SU-DHL-6 (cell line): ENCODE measurements around the gene USP7.

Experiments used
- H2AFZ ChIP-seq: fragments of 200-600 bp; sonication (generic); 2 replicates; pipeline ENCODE4 v1.6.1; 2014; ENCODE audit warnings: low read depth, mild to moderate bottlenecking, moderate library complexity, mixed read lengths, antibody characterized with exemption, low read length; ENCODE audit not compliant: severe bottlenecking
- H3F3A ChIP-seq: fragments of 200-600 bp; shearing (Covaris generic); 2 replicates; pipeline ENCODE4 v1.6.0; 2016; ENCODE audit warnings: antibody characterized with exemption, mild to moderate bottlenecking; ENCODE audit not compliant: insufficient read depth
- H3K27ac ChIP-seq: fragments of 200-600 bp; sonication (generic); 2 replicates; pipeline ENCODE4 v1.5.1; 2016; ENCODE audit warnings: low read depth, mild to moderate bottlenecking, low read length, moderate library complexity, mixed read lengths
- H3K27me3 ChIP-seq: fragments of 200-600 bp; sonication (generic), shearing (Covaris generic); 2 replicates; pipeline ENCODE4 v1.6.0; 2014; ENCODE audit warnings: mild to moderate bottlenecking, low read length
- H3K36me3 ChIP-seq: fragments of 200-600 bp; sonication (generic); 2 replicates; pipeline ENCODE4 v1.6.1; 2014; ENCODE audit warnings: mild to moderate bottlenecking, low read length, mixed read lengths
- H3K4me2 ChIP-seq: fragments of 300-600, 200-600 bp; shearing (Covaris generic), sonication (generic); 2 replicates; pipeline ENCODE4 v1.6.0; 2014; ENCODE audit warnings: low read length, low read depth, mild to moderate bottlenecking; ENCODE audit not compliant: poor library complexity, severe bottlenecking
- H3K4me3 ChIP-seq: fragments of 200-600 bp; sonication (generic); 2 replicates; pipeline ENCODE4 v1.5.1; 2014; ENCODE audit warnings: antibody characterized with exemption, low read length, mild to moderate bottlenecking, mixed read lengths; ENCODE audit not compliant: insufficient read depth, poor library complexity, severe bottlenecking
- H3K79me2 ChIP-seq: fragments of 200-600 bp; sonication (generic); 2 replicates; pipeline ENCODE4 v1.6.1; 2014; ENCODE audit warnings: mild to moderate bottlenecking, low read length, moderate library complexity; ENCODE audit not compliant: insufficient read depth
- H3K9ac ChIP-seq: fragments of 200-600 bp; sonication (generic); 2 replicates; pipeline ENCODE4 v1.7.0; 2014; ENCODE audit warnings: mild to moderate bottlenecking, low read length
- H3K9me2 ChIP-seq: fragments of 200-600 bp; sonication (generic); replicated peaks from 2 replicates; pipeline ENCODE4 v1.6.1; 2014; ENCODE audit warnings: low read length; ENCODE audit not compliant: insufficient read depth
- H3K9me3 ChIP-seq: fragments of 200-600 bp; sonication (generic); 2 replicates; pipeline ENCODE4 v1.6.1; 2014; ENCODE audit warnings: low read length, mixed read lengths; ENCODE audit not compliant: insufficient read depth
- H4K20me1 ChIP-seq: fragments of 200-600 bp; sonication (generic); 2 replicates; pipeline ENCODE4 v1.6.1; 2014; ENCODE audit warnings: low read depth, mild to moderate bottlenecking, antibody characterized with exemption, low read length, moderate library complexity, mixed read lengths
- EZH2phosphoT487 ChIP-seq: fragments of 200-600 bp; sonication (generic), shearing (Covaris generic); conservative IDR thresholded peaks from 2 replicates; pipeline ENCODE4 v1.6.1; 2018; ENCODE audit warnings: mild to moderate bottlenecking, antibody characterized with exemption, low read length, moderate library complexity, mixed read lengths
- TF ChIP-seq, protein P1 (sequence below): fragments of 200-600 bp; sonication (generic); IDR thresholded peaks from one replicate; pipeline ENCODE4 v1.5.1; 2017; ENCODE audit warnings: antibody characterized with exemption, mild to moderate bottlenecking, low read length, moderate library complexity; ENCODE audit not compliant: insufficient read depth, poor library complexity, severe bottlenecking

USP7 gene

DNA sequence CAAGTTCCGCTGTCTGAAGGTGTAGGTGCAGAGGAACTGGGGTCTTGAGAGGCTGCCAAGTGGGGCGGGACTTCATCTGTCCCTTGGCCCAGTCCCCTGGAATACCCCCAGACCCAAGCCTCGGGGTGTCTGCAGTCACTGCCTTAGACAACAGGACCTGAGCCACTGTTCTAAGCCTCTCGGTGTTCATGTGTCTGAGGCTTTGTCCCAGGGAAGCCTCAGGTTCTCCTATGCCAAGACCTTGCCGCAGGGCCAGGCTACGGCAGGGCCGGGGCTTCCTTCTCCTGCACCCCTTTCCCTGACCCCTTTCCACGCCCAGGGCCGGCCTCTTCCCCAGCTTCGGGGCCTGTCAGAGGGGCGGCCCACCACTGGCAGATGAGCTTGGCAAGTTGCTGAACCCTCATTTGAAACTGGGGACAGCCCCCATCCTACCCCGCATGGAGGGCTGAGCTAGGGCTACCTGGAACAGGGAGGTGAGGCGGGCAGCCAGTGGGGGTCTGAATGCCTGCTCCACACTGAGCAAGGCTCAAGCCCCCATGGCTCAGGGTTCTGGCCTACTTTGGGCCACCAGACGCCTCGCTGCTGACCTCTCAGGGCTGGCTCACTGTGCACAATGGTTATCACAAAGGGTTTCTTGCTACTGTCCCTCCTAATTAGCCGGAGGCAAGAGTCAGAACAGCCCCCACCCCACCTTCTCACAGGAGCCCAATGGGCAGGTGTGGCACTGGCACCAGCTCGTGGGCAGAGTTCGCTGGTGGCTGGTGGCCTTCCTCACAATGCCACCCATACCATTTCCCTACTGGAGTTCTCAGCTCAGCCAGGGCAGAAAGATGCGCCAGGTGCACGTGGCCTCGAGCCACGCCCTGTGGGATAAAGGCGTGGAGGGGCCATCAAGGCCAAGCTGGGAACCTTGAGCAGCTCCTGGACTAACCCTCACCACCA is 74.5 kb downstream of the USP7 start:
- Histone ChIP-seq H3K27me3 (no peaks in the 10 kb centered on the region), H4K20me1 (no peaks in the 10 kb centered on the region), H3K79me2 (no peaks in the 10 kb centered on the region), H3K9me2 (no peaks in the 10 kb centered on the region), H3K4me3 (no peak overlapping the region), H3K9ac (no peak overlapping the region), H3K4me2 (no peak overlapping the region), H3K27ac (no peak overlapping the region), H3F3A (peaks cover 10% of the 10 kb centered on the region), H3K9me3 (no peaks in the 10 kb centered on the region), H3K36me3 (no peaks in the 10 kb centered on the region), H2AFZ (no peak overlapping the region)
- TF ChIP-seq EZH2phosphoT487, result no peak
- TF ChIP-seq, protein P1, sequence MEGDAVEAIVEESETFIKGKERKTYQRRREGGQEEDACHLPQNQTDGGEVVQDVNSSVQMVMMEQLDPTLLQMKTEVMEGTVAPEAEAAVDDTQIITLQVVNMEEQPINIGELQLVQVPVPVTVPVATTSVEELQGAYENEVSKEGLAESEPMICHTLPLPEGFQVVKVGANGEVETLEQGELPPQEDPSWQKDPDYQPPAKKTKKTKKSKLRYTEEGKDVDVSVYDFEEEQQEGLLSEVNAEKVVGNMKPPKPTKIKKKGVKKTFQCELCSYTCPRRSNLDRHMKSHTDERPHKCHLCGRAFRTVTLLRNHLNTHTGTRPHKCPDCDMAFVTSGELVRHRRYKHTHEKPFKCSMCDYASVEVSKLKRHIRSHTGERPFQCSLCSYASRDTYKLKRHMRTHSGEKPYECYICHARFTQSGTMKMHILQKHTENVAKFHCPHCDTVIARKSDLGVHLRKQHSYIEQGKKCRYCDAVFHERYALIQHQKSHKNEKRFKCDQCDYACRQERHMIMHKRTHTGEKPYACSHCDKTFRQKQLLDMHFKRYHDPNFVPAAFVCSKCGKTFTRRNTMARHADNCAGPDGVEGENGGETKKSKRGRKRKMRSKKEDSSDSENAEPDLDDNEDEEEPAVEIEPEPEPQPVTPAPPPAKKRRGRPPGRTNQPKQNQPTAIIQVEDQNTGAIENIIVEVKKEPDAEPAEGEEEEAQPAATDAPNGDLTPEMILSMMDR, result no peak

DNA sequence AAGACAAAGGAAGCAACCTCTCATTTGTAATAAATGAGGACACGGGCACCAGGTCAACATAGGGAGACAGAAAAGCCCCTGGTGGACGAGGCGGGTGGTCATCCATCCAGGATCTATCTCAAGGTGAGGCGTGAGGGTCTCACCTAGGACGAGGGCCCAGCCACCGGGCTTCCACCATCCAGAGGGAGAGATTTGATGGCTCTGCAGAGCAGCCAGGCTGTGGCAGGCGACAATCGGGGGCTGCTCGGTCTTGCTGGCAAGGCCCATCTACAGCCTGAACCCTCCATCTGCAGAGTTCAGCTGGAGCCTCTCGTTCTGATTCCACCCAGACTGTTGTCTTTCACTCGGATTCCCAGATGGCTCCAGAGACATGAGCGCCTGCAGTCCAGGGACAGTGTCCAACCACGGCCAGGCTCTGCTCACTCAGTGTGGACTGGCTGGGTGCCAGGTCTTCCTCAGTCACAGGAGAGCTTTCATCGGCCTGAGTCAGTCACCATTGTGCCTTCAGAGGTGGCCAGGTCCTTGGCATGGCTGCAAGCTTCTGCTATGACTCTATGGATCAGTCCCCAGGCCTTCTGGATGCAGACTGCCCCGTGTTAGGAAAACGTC is 75.7 kb downstream of the USP7 start:
- Histone ChIP-seq H3F3A (peaks cover under 1% of the 10 kb centered on the region), H3K27me3 (no peaks in the 10 kb centered on the region), H3K9me3 (no peaks in the 10 kb centered on the region), H2AFZ (no peak overlapping the region), H3K9me2 (no peaks in the 10 kb centered on the region), H3K79me2 (no peaks in the 10 kb centered on the region), H3K9ac (no peak overlapping the region), H3K27ac (no peak overlapping the region), H3K36me3 (no peaks in the 10 kb centered on the region), H3K4me2 (no peak overlapping the region), H3K4me3 (no peak overlapping the region), H4K20me1 (no peaks in the 10 kb centered on the region)
- no peak for TF ChIP-seq EZH2phosphoT487
- TF ChIP-seq, protein P1, result no peak

DNA sequence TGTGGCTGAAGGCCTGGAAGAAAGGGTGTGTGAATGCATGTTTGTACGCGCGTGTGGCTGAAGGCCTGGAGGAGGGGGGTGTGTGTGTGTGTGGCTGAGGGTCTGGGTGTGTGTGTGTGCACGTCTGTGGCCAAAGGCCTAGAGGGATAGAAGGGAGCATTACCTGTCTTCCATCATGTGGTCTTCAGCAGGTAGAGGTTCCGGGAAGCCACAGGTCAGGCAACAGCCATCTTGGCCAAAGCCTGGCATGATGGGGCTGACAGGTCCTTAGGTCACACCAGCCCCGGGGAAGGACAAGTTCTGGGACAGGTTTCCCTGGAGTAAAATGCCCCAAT is 76.3 kb downstream of the USP7 start:
- Histone ChIP-seq H3K9me2 (no peaks in the 10 kb centered on the region), H3F3A (no peaks in the 10 kb centered on the region; the same call in none of the 2 replicates), H3K4me2 (no peak overlapping the region), H2AFZ (no peak overlapping the region), H3K36me3 (no peaks in the 10 kb centered on the region), H3K27me3 (no peaks in the 10 kb centered on the region), H4K20me1 (no peaks in the 10 kb centered on the region), H3K27ac (no peak overlapping the region), H3K79me2 (no peaks in the 10 kb centered on the region), H3K4me3 (no peak overlapping the region), H3K9me3 (no peaks in the 10 kb centered on the region), H3K9ac (no peak overlapping the region)
- TF ChIP-seq EZH2phosphoT487, result no peak
- TF ChIP-seq, protein P1, result no peak
